Coronary artery (tissue), 2 donors: ENCODE results near the gene TMBIM4.

Experiments
- DNase-seq: peaks from one replicate; pipeline ENCODE4 v3.0.0-alpha.2; 2017; ENCODE audit warnings: low spot score
- H3K27ac ChIP-seq, 2 donors: fragments of 200-600 bp; sonication (generic); one replicate each; pipeline ENCODE4 v1.5.1; 2016 to 2019
- H3K4me3 ChIP-seq: fragments of 200-600 bp; sonication (generic); 2 replicates; pipeline ENCODE4 v1.5.1; 2016; ENCODE audit warnings: mild to moderate bottlenecking, moderate library complexity
- TF ChIP-seq, protein P1 (sequence below): fragments of 200-600 bp; sonication (generic); IDR thresholded peaks from one replicate; pipeline ENCODE4 v1.5.1; 2019; ENCODE audit warnings: antibody characterized with exemption

The TMBIM4 gene

DNA sequence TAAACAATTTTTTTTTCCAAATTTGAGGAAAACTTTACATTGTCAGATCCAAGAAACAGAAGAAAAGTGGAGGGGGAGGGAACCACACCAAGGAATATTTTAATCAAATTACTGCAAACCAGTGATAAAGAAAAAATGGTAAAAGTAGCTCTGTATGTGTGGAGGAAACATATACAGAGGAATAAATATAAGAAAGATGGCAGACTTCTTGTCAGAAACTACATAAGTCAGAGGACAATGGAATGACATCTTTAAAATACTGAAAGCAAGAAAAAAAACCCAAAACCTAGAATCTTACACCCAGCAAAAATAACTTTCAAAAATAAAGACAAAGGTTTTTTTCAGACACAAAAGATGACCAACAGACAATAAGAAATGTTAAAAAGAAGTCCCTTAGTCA, 29.1 kb downstream of the TMBIM4 start:
- TF ChIP-seq, protein P1, sequence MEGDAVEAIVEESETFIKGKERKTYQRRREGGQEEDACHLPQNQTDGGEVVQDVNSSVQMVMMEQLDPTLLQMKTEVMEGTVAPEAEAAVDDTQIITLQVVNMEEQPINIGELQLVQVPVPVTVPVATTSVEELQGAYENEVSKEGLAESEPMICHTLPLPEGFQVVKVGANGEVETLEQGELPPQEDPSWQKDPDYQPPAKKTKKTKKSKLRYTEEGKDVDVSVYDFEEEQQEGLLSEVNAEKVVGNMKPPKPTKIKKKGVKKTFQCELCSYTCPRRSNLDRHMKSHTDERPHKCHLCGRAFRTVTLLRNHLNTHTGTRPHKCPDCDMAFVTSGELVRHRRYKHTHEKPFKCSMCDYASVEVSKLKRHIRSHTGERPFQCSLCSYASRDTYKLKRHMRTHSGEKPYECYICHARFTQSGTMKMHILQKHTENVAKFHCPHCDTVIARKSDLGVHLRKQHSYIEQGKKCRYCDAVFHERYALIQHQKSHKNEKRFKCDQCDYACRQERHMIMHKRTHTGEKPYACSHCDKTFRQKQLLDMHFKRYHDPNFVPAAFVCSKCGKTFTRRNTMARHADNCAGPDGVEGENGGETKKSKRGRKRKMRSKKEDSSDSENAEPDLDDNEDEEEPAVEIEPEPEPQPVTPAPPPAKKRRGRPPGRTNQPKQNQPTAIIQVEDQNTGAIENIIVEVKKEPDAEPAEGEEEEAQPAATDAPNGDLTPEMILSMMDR: no peak
- DNase-seq: no peak
- Histone ChIP-seq H3K4me3 (no peak overlapping the region), H3K27ac (no peak overlapping the region)

- no peak overlapping the region for H3K27ac ChIP-seq
- no peak overlapping the region for H3K4me3 ChIP-seq
- TF ChIP-seq, protein P1: no peak
- no peak for DNase-seq
These were observed 30.5 kb downstream of the TMBIM4 start for GRCh38 chr12:66139328-66139727.

DNA sequence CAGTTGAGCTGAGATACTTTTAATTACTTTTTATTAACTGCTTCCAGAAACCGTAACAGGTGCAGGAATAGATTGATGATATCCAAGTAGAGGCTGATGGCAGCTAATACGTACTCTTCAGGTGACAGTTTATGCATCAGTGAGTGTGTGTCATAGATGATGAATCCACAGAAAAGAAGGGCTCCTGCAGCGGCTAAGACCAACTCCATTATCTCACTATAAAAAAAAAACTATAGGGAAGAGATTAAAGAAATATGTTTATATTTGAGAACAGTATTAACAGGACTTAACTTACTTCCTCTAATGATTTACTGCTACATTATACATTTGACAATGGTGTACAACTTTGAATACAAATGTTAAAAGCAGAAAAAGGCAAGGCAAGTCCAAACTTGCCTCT, 31.9 kb downstream of the TMBIM4 start:
- Histone ChIP-seq H3K4me3 (no peak overlapping the region), H3K27ac (no peak overlapping the region)
- no peak for DNase-seq
- TF ChIP-seq, protein P1: no peak

GRCh38 chr12:66132408-66132807, 37.4 kb downstream of the TMBIM4 start:
- no peak for DNase-seq
- Histone ChIP-seq H3K4me3 (no peak overlapping the region), H3K27ac (no peak overlapping the region)
- TF ChIP-seq, protein P1: no peak

DNA sequence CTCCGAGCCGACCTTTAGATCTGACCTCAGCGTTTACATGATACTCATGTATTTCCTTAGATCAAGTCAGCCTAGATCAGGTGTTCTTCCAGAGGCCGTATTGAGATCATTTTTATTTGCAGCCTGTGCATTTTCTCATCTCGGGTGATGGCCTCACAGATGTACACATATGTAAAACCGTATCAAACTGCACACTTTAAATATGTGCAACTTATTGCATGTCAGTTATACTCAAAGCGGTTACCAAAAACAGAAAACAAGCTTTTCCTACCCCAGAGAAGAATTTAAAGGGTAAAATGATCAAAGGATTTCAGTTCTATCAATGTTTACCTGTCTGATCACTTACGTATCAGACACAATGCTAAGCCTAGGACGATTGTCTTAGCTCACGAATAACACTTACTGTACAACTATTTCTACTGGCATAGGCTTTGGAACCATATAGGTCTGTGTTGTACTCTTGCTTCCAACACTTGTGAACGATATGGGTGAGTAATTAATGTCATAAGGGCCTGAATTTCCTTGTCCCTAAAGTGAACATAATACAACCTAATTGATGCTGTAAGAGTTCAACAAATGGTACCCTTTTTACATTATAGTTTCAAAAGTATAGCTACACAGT, 38.6 kb downstream of the TMBIM4 start:
- Histone ChIP-seq H3K4me3 (peak overlapping the region; percentile 75), H3K27ac (peak overlapping the region; percentile 25 to 72)
- TF ChIP-seq, protein P1: no peak
- DNase-seq: no peak

DNA sequence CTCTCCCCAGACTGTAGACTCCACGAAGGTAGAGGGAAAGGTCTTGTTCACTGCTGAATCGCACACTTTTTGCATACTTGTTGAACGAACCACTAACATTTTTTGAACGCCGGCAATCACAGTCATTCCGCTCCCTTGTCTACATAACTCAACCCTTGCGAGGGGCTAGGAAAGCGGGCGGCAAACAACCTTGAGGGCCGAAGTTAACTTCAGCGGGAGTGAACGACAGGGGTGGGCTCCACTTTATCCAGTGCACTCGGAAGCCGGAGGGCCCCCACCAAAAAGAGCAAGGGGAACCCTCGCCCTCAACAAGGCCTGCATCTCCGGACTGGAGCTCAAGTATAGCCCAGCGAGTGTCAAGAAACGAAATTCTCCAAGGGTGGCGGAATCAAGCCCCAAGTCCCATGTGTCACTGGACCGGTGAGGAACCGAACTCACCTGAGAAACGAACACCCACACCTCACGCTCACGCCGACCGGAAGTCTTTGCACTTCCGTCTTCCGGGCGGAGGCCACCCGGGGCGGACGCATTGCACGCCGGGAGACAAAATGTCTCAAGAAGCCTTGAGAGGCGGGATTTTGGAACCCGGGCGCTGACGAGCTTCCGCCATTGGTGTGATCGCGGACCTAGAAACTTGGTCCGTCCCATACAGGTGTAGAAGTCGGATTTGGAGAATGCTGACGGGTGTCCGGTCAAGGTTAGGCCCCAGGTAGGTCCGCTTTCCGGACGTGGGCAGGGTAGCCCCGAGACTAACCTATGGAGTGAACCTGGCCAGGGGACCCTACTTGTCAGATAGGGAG, 39.3 kb downstream of the TMBIM4 start, which contains the start of gene LLPH:
Gene LLPH (minus strand): TSS at position 484 of the 800 bp plus-strand sequence. CDS start 1,644 bp downstream, outside the sequence.
- TF ChIP-seq, protein P1: no peak
- Histone ChIP-seq H3K4me3 (peak within 1 kb of the TSS; percentile 75), H3K27ac (peak within 1 kb of the TSS; percentile 25 to 72)
- DNase-seq: peak; percentile 87

GRCh38 chr12:66129934-66130266, 39.9 kb downstream of the TMBIM4 start:
- TF ChIP-seq, protein P1: no peak
- DNase-seq: no peak
- peak overlapping the region in 1 of 2 donors; percentile 72 for H3K27ac ChIP-seq
- peak overlapping the region; percentile 75 for H3K4me3 ChIP-seq
